ENCODE results near the gene HMG20A. TPM values are rescaled to one million over a fixed set of nuclear protein-coding genes. Genes with fewer than 3 reads are reported as not detected.

HMG20A gene
- total RNA-seq, 1 experiment from 2014 or later: 60.2 TPM

- H3K23ac ChIP-seq (ENCODE audit: insufficient read length, low read depth, low read length): no peak overlapping the region
- H4K91ac ChIP-seq (ENCODE audit: insufficient read length, low read depth, low read length): no peak overlapping the region
- H3K27ac ChIP-seq (ENCODE audit: insufficient read length, low read depth, low read length): no peak overlapping the region
- no peak overlapping the region for H3K18ac ChIP-seq (ENCODE audit: insufficient read length, low read depth, low read length)
- no peak overlapping the region for H2AFZ ChIP-seq (ENCODE audit: low read length)
- Mint-ChIP-seq H3K4me3 (no peak overlapping the region), H3K27ac (no peak overlapping the region), H3K4me1 (peaks cover 0 to 6% of the 10 kb centered on the region in 2 experiments; a peak in 1 of 4 replicates), H3K27me3 (ENCODE audit: low read depth) (no peaks in the 10 kb centered on the region), H3K9me3 (peaks cover 5 to 10% of the 10 kb centered on the region in 2 experiments; a peak in 4 of 5 replicates), H3K36me3 (ENCODE audit: insufficient read depth in 1 of 3, low read depth in 3 of 3) (peaks cover 4 to 21% (median 7%) of the 10 kb centered on the region in 3 experiments; a peak in 5 of 7 replicates)
- H3K14ac ChIP-seq (ENCODE audit: insufficient read depth, low read length): no peak overlapping the region
- H2BK120ac ChIP-seq (ENCODE audit: low read depth, low read length, poor library complexity, severe bottlenecking): no peak overlapping the region
- no peaks in the 10 kb centered on the region for H3K27me3 ChIP-seq (ENCODE audit: insufficient read depth, low read length)
- no peaks in the 10 kb centered on the region for H3K23me2 ChIP-seq (ENCODE audit: insufficient read length, low read depth, low read length, poor library complexity, severe bottlenecking)
- no peak overlapping the region for H4K5ac ChIP-seq (ENCODE audit: insufficient read length, low read depth, low read length)
- no peak overlapping the region for H3K4me2 ChIP-seq (ENCODE audit: insufficient read depth, insufficient read length, low read length)
- H3K56ac ChIP-seq (ENCODE audit: insufficient read length, low read depth, low read length): no peak overlapping the region
- H4K8ac ChIP-seq (replicated peaks; ENCODE audit: insufficient read length, low read depth, low read length): no peak overlapping the region
- H3K79me2 ChIP-seq (ENCODE audit: insufficient read depth, low read length): peaks cover 5% of the 10 kb centered on the region; the same call in 1 of the 2 replicates
- no peak overlapping the region for H3K9ac ChIP-seq (ENCODE audit: extremely low read depth, insufficient read length, low read length)
- H2AK5ac ChIP-seq (ENCODE audit: insufficient read length, low read length): no peak overlapping the region
- H2BK15ac ChIP-seq (ENCODE audit: low read depth, low read length): no peak overlapping the region
- no peaks in the 10 kb centered on the region for H3K9me3 ChIP-seq (ENCODE audit: control insufficient read depth, low read depth, low read length)
- H2BK5ac ChIP-seq (ENCODE audit: insufficient read length, low read length): no peak overlapping the region
- no peak for DNase-seq
- no peak overlapping the region for H3T11ph ChIP-seq (ENCODE audit: low read length)
- TF ChIP-seq CTCF (conservative IDR thresholded peaks at IDR 0.05): no peak
- no peak overlapping the region for H3K4ac ChIP-seq (ENCODE audit: low read depth, low read length)
- WGBS (ENCODE audit: extremely low coverage, insufficient read length, low lambda C conversion rate): no CpG with 5 or more reads among the region's 3 CpGs
- no peaks in the 10 kb centered on the region for H3K4me1 ChIP-seq (ENCODE audit: insufficient read depth, low read length)
- no peak overlapping the region for H2BK20ac ChIP-seq (ENCODE audit: low read depth, low read length, poor library complexity, severe bottlenecking)
- H4K20me1 ChIP-seq (ENCODE audit: control insufficient read depth, insufficient read depth, insufficient read length): no peaks in the 10 kb centered on the region
- peaks cover 3% of the 10 kb centered on the region for H3K79me1 ChIP-seq (ENCODE audit: insufficient read depth, low read depth, low read length, poor library complexity, severe bottlenecking)
- no peak overlapping the region for H2BK12ac ChIP-seq (ENCODE audit: insufficient read length, low read depth, low read length)
Observed at GRCh38 chr15:77391372-77391951, 29.2 kb upstream of the HMG20A start.

Data from H9 (cell line).